Activated CD4-positive, alpha-beta T cell treated with anti-CD3 and anti-CD28 coated beads, Interleukin-2, amount 50 U/mL, for 16 hours (primary cell): ENCODE data around the gene ZC3H12C.

Source experiments
- DNase-seq: peaks from one replicate; pipeline ENCODE4 v3.0.0-alpha.2; 2020

Gene ZC3H12C

DNA sequence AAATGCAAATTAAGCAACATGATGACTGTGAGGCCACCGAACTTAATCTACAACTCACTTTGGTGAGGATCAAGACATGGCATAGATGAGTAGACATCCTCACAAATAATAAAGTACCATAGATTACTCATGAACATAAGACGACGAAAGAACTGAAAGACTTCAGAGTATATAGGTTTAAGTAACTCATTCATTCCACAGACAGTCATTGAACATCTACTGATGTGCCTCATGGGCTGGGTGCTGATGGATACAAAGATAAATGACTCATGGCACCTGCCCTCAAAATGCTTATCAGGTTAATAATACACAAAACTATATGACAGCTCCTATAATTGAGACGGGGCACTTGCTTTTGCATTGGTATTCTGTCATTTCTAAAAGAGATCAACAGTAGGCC is 63.3 kb downstream of the ZC3H12C start:
- DNase-seq: no peak

DNA sequence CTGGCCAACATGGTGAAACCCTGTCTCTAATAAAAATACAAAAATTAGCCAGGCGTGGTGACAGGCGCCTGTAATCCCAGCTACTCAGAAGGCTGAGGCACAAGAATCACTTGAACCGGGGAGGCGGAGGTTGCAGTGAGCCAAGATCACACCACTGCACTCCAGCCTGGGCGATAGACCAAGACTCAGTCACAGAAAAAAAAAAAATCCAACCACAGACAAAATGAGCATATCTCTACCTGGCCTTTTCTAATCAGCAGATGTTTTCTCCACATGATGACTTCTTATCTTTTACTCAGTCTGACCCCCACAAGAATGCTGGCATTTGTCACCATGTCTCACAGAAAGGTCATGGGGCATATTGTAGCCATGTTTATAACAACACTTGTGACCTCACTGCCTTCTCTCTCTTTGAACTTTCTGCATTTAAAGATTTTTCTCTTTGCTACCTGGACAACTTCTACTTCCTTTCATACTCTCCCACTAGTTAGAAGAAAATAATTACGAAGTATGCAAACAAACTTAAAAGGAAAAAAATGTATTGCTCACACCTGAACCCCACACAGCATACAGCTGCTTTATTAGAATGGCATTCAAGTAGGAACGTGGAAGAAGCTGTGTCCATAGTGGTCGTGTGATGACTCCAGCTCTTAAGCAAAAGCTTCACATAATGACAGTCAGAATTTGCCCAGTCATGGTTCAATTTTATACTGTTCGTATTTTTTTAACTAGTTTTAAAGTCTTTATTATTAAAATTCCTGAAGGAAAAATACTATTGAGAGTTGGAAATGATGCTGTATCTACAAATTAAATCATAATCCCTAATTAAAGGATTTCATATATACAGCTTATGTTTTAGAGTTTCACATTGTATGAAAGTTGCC is 65.4 kb downstream of the ZC3H12C start:
- no peak for DNase-seq

DNA sequence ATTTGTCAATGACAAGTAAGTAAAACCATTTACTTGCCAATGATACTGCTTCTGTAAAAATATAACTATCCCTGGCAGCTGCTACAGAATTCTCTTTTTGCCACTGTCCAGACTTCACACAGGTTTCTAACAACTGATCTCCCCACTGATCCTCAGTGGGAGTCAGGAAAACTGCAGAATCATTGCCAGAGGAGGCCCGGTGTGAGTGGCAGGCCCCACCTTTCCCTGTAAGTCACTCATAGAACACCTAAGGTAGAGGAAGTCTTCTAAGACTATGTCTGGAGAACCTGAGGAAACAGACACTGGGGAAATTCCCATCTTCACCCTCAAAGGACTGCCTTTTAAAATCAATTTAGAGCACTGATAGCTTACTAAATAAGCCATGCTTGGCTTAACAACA is 66.3 kb downstream of the ZC3H12C start:
- no peak for DNase-seq

DNA sequence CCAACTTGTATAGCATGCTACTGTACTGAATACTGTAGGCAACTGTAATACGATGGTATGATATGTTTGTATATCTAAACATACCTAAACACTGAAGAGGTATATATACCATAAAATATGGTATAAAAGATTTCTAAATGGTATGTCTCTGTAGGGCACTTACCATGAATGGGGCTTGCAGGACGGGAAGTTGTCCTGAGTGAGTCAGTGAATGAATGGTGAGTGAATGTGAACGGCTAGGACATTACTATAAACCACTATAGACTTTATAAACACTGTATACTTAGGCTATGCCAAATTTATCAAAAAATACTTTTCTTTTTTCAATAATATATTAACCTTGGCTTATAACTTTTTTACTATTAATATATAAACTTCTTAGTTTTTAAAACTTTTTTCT is 66.8 kb downstream of the ZC3H12C start:
- no peak for DNase-seq

DNA sequence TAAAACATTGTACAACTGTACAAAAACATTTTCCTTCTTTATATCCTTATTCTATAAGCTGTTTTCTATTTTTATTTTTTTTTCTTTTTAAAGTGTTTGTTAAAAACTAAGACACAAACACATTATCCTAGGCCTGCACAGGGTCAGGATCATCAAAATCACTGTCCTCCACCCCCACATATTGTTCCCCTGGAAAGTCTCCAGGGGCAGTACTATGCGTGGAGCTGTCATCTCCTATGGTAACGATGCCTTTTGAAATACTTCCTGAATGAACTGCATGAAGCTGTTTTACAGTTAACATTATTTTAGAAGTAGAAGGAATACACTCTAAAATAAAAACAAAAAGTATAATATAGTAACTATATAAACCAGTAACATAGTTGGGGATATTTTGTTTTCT is 67.2 kb downstream of the ZC3H12C start:
- DNase-seq: no peak

DNA sequence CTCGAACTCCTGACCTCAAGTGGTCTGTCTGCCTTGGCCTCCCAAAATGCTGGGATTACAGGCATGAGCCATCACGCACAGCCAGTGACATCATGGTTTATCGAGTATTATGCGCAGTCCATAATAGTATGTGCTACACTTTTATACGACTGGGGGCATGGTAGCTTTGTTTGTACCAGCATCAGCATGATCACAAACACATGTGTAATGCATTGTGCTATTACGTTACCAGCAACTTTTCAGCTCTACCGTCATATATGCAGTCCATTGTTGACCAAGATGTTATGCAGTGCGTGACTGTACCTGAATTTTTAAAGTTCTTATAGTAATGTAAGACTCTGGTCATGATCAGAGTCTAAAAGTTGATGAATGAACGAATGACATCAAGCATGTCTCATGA is 67.9 kb downstream of the ZC3H12C start:
- DNase-seq: no peak

DNA sequence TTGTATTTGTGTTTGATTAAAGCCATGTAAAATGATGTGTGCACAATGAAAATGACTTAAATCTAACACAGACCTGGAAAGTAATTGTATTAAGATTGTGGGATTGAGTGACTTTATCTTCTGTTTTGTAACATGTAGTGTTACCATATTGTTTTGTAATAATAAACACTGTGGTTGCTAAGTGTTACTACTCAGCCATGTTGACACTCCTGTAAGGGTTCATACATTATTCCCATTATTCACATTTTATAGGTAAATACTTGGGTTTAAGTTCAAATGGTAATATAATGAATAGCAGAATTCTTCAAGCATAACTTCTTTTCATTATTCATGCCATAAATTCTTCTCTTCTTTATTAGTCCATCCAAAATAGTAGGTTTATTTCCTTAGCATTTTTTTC is 69.0 kb downstream of the ZC3H12C start:
- no peak for DNase-seq

DNA sequence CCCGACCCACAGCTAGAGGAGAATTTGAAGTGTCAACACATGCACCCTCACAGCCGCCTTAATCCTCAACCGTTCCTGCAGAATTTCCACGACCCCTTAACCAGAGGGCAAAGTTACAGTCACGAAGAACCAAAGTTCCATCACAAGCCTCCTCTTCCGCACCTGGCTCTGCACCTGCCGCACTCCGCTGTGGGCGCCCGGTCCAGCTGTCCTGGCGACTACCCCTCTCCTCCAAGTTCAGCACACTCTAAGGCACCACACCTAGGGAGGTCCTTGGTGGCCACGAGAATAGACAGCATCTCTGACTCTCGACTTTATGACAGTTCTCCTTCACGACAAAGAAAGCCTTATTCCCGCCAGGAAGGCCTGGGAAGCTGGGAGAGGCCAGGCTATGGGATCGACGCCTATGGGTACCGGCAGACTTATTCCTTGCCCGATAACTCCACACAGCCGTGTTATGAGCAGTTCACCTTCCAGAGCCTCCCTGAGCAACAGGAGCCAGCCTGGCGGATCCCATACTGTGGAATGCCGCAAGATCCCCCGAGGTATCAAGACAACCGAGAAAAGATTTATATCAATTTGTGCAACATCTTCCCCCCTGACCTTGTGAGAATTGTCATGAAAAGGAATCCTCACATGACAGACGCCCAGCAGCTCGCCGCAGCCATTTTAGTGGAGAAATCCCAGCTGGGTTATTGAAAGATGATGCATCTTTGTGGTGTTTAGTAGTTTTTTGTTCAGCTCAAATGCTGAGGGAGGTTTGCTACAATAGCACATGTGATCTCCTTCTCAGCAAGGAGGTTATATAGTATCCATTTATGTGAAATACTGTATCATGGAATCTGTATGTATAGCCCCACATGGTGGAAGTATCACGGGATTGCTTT is 72.1 kb downstream of the ZC3H12C start:
- DNase-seq: no peak

DNA sequence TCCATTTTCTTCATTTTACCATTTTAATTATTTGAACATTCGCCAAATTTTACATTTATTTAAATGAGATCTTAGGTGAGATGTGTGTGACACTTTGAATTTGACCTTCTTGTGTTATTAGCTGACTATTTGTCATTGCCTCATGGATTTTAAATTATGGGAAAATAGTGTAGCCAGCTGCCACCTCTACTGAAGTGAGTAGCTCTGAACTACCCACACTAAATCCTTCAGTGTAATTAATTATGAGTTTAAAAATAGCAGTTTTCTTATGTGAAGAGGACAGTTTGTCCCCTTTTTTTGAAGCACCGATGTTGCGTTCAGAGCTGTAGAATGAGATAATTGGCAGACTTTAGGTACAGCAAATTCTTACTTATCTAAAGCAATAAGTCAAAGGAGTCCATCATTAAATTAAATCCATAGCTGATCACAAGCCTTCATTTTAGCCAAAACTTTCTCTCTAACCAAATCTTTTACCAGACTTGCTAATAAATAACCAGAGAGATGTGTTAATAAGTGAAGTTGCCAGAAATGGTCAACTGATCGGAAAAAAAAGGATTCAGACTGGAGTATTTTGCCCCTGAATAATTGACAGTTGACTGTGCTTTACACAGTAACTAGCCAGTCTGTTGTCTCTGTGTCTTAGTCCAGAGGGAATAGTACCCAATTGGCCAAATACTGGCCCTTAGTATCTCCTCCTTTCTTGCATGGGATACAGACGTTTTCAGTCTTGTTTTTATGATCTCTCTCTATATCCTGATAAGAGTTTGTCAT is 75.0 kb downstream of the ZC3H12C start:
- DNase-seq: no peak

DNA sequence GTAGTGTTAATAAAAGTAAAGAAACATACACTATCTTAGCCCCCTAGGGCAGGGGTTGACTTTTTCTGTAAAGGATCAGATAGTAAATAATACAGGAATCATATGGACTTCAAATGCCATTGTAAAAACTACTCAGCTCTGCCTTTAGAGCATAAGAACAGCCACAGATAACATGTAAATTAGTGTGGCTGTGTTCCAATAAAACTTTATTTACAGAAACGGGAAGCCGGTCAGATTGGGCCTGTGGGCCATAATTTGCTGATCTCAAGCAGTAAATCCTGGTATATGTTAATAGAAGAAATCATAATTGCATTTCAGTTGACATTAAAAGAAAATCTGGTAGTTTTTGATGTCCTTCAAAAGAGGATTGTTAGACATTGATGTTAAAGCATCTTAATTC is 76.5 kb downstream of the ZC3H12C start:
- DNase-seq: no peak

DNA sequence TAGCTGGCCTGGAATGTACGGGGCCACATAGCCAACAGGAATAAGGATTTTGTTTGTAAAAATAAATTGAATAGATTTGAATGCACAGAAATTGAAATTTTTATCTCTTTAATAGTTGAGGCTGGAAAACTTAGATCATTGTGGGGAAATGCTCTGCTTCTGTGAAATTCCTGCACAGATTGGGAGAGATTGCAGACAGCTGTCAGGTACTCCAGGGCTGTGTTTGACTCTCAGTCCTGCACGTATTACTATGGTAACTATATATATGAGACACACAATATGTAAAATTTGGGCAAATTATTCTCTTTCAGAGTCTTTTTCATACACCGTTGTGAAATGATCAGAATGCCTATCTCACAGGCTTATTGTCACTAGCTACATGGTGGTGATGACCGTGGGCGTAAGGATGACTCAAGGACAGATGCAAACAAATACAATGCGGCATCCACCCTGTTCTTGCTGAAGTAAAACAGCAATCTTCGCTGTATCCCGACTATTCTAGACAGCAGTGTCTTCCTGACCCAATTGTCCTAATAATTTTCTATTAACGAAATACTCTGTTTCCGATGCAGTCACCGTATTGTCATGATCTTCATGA is 79.4 kb downstream of the ZC3H12C start:
- DNase-seq: no peak

DNA sequence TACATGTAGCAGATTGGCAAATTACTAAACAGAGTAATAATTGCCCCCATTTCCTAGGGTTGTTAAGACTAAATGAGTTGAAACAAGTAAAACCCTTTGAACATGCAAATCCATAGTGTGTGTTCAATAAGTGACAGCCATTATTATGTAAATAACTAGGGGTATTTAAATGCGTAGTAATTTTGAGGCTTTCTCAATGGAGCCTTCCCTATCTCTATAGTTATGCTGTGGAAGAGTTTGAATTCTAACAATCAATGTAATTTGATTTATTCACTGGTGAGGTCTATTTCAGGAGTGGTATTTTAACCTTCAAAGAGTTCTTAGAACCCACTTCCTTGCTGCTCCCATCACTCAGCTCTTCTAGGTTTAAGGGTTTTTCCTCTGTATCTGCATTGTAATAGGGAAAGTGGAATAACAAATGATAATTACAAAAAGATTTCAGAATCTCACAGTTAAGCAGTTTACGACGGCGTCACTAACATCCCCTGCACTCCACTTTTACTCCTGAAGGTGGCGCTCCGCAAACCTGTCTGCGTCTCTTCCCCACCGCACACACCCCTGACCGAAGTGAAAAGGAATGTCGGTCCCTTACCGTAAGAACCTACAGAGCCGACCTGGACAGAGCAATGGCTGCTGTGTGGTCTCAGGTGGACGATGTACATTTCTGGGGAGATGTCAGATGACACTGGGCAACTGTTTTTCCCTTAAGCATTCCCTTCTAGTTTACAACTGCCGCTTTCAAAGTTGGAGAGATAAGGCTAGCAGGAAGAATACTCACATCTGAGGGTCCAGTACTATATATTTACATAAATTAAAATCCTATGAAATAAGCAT is 80.8 kb downstream of the ZC3H12C start:
- peak; percentile 68 for DNase-seq

DNA sequence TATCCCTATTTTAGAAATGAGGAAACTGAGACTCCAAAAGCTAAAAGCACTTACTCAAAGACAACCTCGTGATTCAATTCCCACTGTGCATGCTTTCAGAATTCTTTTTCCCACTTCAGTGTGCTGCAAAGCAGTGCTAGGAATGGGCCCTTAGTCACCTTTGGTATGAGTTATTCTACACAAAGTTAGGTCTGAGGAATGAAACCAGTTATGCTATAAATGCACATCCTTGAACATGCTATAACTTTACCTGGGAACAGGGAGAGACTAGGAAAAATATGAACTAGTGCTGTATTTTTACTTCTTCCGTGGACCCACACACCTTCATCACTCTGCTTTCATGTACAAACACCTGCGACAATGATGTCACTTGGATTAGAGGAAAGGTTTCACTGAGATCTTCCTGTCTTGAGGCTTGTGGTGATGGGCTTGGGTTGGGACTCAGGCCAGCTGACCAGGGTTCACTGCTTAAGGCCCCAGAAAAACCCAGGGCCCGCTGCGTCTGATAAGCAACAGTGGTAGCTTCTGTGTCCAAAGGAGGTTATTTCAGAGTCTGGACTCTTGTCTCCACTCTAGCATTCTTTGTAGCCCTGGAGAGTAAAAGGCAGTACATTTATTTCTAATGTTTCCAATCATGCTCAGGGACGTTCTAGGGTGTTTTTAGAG is 81.6 kb downstream of the ZC3H12C start:
- DNase-seq: no peak

DNA sequence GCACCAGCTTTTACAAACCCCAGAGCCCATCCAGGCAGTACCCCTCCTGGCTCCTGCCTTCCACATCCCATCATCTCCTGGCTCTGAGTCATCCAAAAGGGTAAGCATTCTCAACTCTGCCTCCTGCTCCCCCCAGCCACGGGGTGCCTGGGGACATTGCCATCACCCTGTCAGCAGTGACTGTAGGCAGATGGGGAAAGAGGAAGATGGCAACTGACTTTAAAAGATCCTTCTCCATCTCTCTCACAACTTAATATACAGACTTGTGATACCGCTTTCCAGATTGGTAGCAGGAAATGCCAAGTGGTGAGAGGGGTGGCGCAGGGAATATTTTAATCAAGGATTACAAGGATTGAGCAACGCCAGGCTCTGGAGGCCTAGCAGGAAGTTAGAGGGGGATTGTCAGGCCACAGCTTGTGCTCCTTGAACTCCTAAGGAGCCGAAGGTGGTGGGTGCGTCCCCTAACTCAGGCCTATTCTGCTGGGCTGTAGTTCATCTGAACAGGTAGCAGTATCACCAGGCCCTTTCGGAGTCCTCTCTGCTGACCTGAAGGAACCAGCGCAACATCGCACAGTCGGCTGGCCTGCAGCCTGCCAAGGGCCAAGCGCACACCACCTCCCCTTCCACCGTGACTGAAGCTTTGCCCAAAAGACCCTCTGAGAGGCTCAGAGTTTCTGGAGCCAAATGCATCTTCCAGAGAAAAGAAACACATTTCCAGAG is 83.3 kb downstream of the ZC3H12C start:
- no peak for DNase-seq

DNA sequence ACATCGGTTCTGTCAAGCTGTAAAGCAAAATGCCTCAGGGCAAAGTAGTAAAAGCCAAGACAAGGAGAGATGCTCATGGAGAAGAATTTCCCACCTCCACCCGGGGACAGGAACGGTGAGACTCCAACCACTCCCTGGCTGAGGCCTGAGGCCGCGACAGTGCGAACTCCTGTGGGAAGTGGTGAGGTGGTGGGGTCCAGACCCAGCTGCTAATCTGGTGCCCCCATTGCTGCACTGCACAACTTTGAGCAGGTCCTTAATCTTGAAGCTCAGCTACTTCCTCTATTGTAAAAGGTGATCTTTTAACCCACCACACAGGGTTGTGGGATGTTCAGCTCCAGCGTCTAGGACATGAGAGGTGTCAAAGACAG is 83.9 kb downstream of the ZC3H12C start:
- DNase-seq: no peak

DNA sequence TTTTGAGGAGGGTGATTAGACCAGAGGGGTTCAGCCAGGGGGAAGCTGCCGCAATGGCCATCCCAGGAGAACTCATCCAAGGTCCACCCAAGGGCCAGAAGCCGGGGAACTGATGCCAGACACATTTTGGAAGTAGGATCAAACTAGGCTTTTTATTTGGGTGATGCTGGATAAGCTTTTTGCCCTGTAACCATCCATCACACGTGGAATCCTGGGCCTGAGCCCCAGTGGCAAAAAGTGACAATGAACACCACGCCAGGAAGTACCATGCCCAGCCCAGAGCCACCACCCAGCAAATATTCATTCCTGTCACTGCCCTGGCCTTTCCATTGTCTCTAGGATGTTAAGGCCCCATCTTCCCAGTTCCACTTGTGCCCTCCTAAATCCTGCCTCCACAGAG is 85.9 kb downstream of the ZC3H12C start:
- no peak for DNase-seq

DNA sequence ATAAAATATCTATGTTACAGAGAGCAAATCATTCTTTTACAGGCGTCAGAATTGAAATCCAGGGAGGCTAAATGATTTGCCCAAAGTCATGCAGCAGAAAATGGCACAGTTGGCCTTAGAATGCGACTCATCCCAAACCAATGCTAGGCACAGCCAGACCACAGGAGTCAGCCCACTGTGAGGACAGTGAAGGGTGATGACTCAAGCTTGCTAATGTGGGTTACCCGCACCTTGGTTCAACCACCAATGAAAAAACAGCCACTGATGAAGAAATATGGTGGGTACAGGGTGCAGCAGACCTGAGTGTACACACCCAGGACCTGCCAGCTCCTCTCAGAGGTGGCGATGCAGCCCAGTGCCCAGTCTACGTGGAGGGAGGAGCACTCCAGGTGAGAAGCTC is 89.7 kb downstream of the ZC3H12C start:
- peak; percentile 31 for DNase-seq

DNA sequence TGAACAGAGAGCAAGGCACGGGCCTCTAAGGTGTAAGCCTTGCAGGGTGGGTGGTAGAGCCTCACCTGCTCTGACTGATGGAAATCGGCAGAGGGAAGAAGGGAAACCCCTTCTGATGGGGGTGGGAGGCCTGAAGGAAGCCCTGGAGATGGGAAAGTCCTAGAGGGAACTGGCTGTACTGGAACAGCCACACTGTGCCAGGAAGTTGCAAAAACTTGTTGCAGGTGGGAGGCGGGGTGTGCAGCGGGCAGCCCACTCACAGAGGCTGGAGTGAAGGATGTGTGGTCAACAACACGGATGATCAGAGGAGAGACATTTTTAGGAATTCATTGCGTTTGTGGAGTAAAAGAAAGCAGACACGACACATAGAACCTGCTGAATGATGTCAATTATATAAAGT is 91.3 kb downstream of the ZC3H12C start:
- DNase-seq: no peak

DNA sequence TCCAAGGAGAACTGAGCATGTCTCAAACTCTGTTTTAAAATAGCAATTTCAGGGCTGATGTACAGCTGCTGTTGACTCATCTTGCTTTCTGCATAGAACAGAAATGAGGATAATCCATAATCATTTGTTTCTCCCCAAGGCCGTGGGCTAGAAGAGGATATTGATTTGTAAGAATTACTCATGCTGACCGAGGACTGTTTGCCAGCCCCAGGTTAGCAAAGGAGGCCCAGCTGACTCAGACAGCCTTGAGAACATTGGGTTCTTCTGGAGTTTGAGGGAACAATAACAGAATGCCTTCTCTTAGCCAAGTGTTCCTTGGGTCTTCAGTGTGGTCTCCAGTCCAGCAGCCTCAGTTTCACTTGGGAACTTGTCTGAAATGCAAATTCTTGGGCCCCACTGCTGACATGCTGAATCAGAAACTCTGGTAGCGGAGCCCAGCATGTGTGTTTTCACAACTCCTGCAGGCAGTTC is 92.0 kb downstream of the ZC3H12C start:
- no peak for DNase-seq

DNA sequence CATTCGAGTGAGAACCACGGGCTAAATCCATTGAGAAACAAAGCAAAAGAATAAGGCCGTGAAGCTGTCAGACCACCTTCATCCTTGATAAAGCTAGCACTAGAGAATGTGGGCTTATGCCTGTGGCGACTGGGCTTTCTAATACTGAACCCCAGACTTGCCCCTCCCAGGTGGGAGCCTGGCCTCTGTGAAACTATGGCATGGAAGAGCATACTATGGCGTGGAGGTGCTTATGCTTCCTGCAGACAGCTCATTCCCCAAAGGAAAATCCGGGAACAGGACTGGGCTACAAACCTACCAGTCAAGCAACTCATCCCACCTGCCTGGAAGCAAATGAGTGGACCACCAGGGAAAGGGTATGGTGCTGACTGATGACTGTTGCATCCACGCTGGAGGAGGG is 92.4 kb downstream of the ZC3H12C start:
- no peak for DNase-seq

DNA sequence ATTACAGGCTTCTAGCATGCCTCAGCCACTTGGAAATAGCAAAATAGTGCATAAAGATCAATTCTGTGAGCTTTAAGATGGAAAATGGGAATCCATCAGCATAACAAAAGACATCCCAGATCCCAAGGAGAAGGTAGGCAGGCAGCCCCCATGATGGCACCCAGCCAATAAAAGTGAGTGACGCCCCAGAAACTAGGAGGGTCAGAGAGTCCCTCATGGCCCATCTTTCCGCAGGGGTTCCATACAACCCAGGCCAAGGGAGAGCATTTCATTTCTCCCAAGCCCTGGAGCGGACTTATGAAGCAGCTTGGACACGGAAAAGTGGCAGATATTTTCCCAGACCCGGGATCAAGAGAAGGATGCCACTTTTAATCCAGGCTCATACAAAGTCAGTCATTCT is 93.3 kb downstream of the ZC3H12C start:
- DNase-seq: no peak
